ENCODE data around the gene EXOC4. TPM values are rescaled to one million over a fixed set of nuclear protein-coding genes. Genes with fewer than 3 reads are reported as not detected.

EXOC4 gene
- total RNA-seq, 1 experiment from 2014 or later, result 66.2 TPM

DNA sequence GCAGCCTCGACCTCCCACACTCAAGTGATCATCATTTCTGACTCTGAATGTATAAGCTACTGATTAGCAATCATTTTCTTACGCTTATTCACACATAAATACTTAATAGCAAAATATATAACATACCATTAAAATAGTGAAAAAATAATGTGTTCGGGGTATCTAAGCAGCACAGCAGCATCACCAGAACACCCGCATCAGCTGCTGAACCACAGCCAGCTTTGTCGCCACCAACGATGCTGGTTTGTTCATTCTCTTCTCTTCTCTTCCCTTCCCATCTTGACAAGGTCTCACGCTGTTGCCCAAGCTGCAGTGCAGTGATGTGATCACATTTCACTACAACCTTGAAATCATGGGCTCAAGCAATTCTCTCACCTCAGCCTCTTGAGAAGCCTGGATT lies 449.2 kb downstream of the EXOC4 start:
- TF ChIP-seq, protein P1, sequence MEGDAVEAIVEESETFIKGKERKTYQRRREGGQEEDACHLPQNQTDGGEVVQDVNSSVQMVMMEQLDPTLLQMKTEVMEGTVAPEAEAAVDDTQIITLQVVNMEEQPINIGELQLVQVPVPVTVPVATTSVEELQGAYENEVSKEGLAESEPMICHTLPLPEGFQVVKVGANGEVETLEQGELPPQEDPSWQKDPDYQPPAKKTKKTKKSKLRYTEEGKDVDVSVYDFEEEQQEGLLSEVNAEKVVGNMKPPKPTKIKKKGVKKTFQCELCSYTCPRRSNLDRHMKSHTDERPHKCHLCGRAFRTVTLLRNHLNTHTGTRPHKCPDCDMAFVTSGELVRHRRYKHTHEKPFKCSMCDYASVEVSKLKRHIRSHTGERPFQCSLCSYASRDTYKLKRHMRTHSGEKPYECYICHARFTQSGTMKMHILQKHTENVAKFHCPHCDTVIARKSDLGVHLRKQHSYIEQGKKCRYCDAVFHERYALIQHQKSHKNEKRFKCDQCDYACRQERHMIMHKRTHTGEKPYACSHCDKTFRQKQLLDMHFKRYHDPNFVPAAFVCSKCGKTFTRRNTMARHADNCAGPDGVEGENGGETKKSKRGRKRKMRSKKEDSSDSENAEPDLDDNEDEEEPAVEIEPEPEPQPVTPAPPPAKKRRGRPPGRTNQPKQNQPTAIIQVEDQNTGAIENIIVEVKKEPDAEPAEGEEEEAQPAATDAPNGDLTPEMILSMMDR (IDR thresholded peaks at IDR 0.05; ENCODE audit: insufficient read depth in 1 of 2, low read depth in 1 of 2, low read length in 1 of 2, severe bottlenecking in 1 of 2, unreplicated experiment in 1 of 2), result no peak
- H3K27me3 ChIP-seq (replicated peaks; ENCODE audit: control insufficient read depth, insufficient read depth, low read length), result no peaks in the 10 kb centered on the region
- no peak overlapping the region for H3K4me3 ChIP-seq (ENCODE audit: low read depth, low read length)
- intact Hi-C loops (cut with micrococcal nuclease; ENCODE audit: unreplicated experiment), result no loop called here
- no peaks in the 10 kb centered on the region for H3K4me1 ChIP-seq
- no peak for DNase-seq
- Mint-ChIP-seq H3K36me3 (ENCODE audit: insufficient read depth, unreplicated experiment) (no peaks in the 10 kb centered on the region), H3K27me3 (ENCODE audit: insufficient read depth, unreplicated experiment) (no peaks in the 10 kb centered on the region), H3K4me3 (ENCODE audit: unreplicated experiment) (no peak overlapping the region), H3K4me1 (ENCODE audit: low read depth, unreplicated experiment) (no peaks in the 10 kb centered on the region), H3K9me3 (ENCODE audit: unreplicated experiment) (no peaks in the 10 kb centered on the region), H3K27ac (ENCODE audit: unreplicated experiment) (no peak overlapping the region)
- H3K9me3 ChIP-seq, result no peaks in the 10 kb centered on the region
- no peaks in the 10 kb centered on the region for H3K36me3 ChIP-seq (ENCODE audit: control insufficient read depth, insufficient read depth, low read length)
- CTCF ChIA-PET, result no interaction called here
- POLR2A ChIA-PET, result no interaction called here
- BruUV-seq (replicated peaks), result no TSS peak

GRCh38 chr7:133702960-133703359 lies 450.1 kb downstream of the EXOC4 start:
- ChIA-PET CTCF (interaction anchor here (0.6 kb wide), 1 partner anchor 731 kb away, joined by 4 read pairs; no protein-coding TSS in a partner anchor), POLR2A (no interaction called here)
- H3K27me3 Mint-ChIP-seq (ENCODE audit: insufficient read depth, unreplicated experiment), result no peaks in the 10 kb centered on the region
- TF ChIP-seq, protein P1 (IDR thresholded peaks at IDR 0.05; ENCODE audit: insufficient read depth in 1 of 2, low read depth in 1 of 2, low read length in 1 of 2, severe bottlenecking in 1 of 2, unreplicated experiment in 1 of 2), result no peak
- H3K9me3 ChIP-seq, result no peaks in the 10 kb centered on the region
- no TSS peak for BruUV-seq (replicated peaks)
- H3K4me3 Mint-ChIP-seq (ENCODE audit: unreplicated experiment), result no peak overlapping the region
- H3K9me3 Mint-ChIP-seq (ENCODE audit: unreplicated experiment), result no peaks in the 10 kb centered on the region
- H3K4me3 ChIP-seq (ENCODE audit: low read depth, low read length), result no peak overlapping the region
- no peaks in the 10 kb centered on the region for H3K27me3 ChIP-seq (replicated peaks; ENCODE audit: control insufficient read depth, insufficient read depth, low read length)
- no peaks in the 10 kb centered on the region for H3K36me3 ChIP-seq (ENCODE audit: control insufficient read depth, insufficient read depth, low read length)
- H3K4me1 Mint-ChIP-seq (ENCODE audit: low read depth, unreplicated experiment), result no peaks in the 10 kb centered on the region
- no peak for DNase-seq
- no peaks in the 10 kb centered on the region for H3K36me3 Mint-ChIP-seq (ENCODE audit: insufficient read depth, unreplicated experiment)
- intact Hi-C loops (cut with micrococcal nuclease; ENCODE audit: unreplicated experiment), result no loop called here
- H3K4me1 ChIP-seq, result no peaks in the 10 kb centered on the region
- H3K27ac Mint-ChIP-seq (ENCODE audit: unreplicated experiment), result no peak overlapping the region

- no peaks in the 10 kb centered on the region for H3K27me3 ChIP-seq (replicated peaks; ENCODE audit: control insufficient read depth, insufficient read depth, low read length)
- intact Hi-C loops (cut with micrococcal nuclease; ENCODE audit: unreplicated experiment), result no loop called here
- Mint-ChIP-seq H3K27me3 (ENCODE audit: insufficient read depth, unreplicated experiment) (no peaks in the 10 kb centered on the region), H3K4me1 (ENCODE audit: low read depth, unreplicated experiment) (no peaks in the 10 kb centered on the region), H3K4me3 (ENCODE audit: unreplicated experiment) (no peak overlapping the region), H3K36me3 (ENCODE audit: insufficient read depth, unreplicated experiment) (no peaks in the 10 kb centered on the region), H3K27ac (ENCODE audit: unreplicated experiment) (no peak overlapping the region), H3K9me3 (ENCODE audit: unreplicated experiment) (no peaks in the 10 kb centered on the region)
- H3K36me3 ChIP-seq (ENCODE audit: control insufficient read depth, insufficient read depth, low read length), result no peaks in the 10 kb centered on the region
- H3K4me3 ChIP-seq (ENCODE audit: low read depth, low read length), result no peak overlapping the region
- POLR2A ChIA-PET, result no interaction called here
- CTCF ChIA-PET, result interaction anchor here (0.6 kb wide), 1 partner anchor 730 kb away, joined by 4 read pairs; no protein-coding TSS in a partner anchor
- TF ChIP-seq, protein P1 (IDR thresholded peaks at IDR 0.05; ENCODE audit: insufficient read depth in 1 of 2, low read depth in 1 of 2, low read length in 1 of 2, severe bottlenecking in 1 of 2, unreplicated experiment in 1 of 2), result no peak
- BruUV-seq (replicated peaks), result no TSS peak
- DNase-seq, result no peak
- no peaks in the 10 kb centered on the region for H3K9me3 ChIP-seq
- no peaks in the 10 kb centered on the region for H3K4me1 ChIP-seq
Observed at GRCh38 chr7:133703547-133703946, 450.7 kb downstream of the EXOC4 start.
